GM10266 (cell line): Measurements from ENCODE around the gene SPHK2.

Experiments used
- DNase-seq: peaks from one replicate; pipeline ENCODE4 v3.0.0; 2012; ENCODE audit errors: extremely low spot score
- CTCF ChIP-seq: IDR thresholded peaks from 2 replicates; pipeline ENCODE4 v1.5.1; 2012; ENCODE audit warnings: mild to moderate bottlenecking, low read depth; ENCODE audit not compliant: control insufficient read depth, insufficient read depth; ENCODE audit errors: missing control alignments

SPHK2 gene

GRCh38 chr19:48596679-48597465 is 22.4 kb upstream of the SPHK2 start:
- TF ChIP-seq CTCF, result no peak

GRCh38 chr19:48598996-48599700 is 20.2 kb upstream of the SPHK2 start:
- no peak for TF ChIP-seq CTCF
- DNase-seq, result no peak

More at GRCh38 chr19:48596679-48597465, 22.4 kb upstream of the SPHK2 start:
- DNase-seq, result no peak

GRCh38 chr19:48600679-48601417 is 18.5 kb upstream of the SPHK2 start:
- DNase-seq, result no peak
- TF ChIP-seq CTCF, result no peak

DNA sequence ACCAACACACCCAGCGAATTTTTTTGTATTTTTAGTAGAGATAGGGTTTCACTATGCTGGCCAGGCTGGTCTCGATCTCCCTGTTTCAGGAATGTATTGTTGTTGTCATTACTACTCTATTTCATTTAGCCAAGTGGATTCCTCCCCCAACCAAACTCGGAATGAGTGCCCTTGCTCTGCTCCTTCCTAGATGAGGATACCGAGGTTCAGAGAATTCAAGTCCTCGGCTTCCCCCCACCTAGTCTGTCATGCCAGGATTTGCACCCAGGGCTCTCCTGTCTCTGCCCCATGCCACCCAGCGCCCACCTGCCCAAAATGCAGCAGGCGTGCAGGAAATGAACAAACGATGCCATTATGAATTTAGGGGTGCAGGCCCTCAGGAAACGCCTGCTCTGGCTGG is 16.3 kb upstream of the SPHK2 start:
- no peak for DNase-seq
- no peak for TF ChIP-seq CTCF

DNA sequence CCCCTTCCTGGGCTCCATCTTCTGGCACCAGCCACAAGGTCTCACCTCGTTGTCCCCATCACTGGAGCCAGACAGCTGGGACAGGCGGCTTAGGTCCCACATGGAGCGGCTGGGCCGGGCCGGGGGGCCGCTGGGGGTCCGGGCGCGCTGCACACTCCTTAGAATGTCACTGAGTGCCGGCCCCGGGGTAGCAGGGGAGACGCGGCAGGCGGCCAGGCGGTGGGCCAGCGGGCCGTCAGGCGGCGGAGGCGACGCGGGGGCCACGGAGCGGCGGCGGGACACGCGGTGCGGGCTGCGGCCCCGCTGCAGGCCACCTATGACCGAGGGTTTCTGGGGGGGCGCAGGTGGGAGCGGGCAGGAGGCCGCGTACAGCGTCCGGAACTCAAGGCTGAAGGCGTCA is 15.9 kb upstream of the SPHK2 start:
- no peak for TF ChIP-seq CTCF
- no peak for DNase-seq

- no peak for TF ChIP-seq CTCF
- no peak for DNase-seq
Observed at GRCh38 chr19:48603850-48604249, 15.5 kb upstream of the SPHK2 start.
